Loucy (cell line): Measurements from ENCODE around the gene VMP1.

Experiments
- H2AFZ ChIP-seq: fragments of 200-600 bp; sonication (generic); 2 replicates; pipeline ENCODE4 v1.6.0; 2016; ENCODE audit warnings: antibody characterized with exemption, mild to moderate bottlenecking, low read length, moderate library complexity
- H3F3A ChIP-seq: fragments of 200-600 bp; 2 replicates; pipeline ENCODE4 v1.6.0; 2016; ENCODE audit warnings: antibody characterized with exemption, low read depth, mild to moderate bottlenecking
- H3K27me3 ChIP-seq: fragments of 200-600 bp; sonication (generic); 2 replicates; pipeline ENCODE4 v1.6.1; 2014; ENCODE audit warnings: low read length, mild to moderate bottlenecking; ENCODE audit not compliant: insufficient read depth, poor library complexity, severe bottlenecking
- H3K36me3 ChIP-seq: fragments of 200-600 bp; sonication (generic); 2 replicates; pipeline ENCODE4 v1.6.1; 2016; ENCODE audit warnings: low read length; ENCODE audit not compliant: insufficient read depth
- H3K4me1 ChIP-seq: fragments of 200-600 bp; sonication (generic); 2 replicates; pipeline ENCODE4 v1.5.1; 2014; ENCODE audit warnings: low read length, mild to moderate bottlenecking; ENCODE audit not compliant: insufficient read depth, poor library complexity, severe bottlenecking
- H3K4me2 ChIP-seq: fragments of 200-600 bp; sonication (generic); 2 replicates; pipeline ENCODE4 v1.6.0; 2014; ENCODE audit warnings: antibody characterized with exemption, low read length, low read depth, mild to moderate bottlenecking; ENCODE audit not compliant: poor library complexity, severe bottlenecking
- H3K4me3 ChIP-seq: fragments of 200-600 bp; sonication (generic); 2 replicates; pipeline ENCODE4 v1.5.1; 2014; ENCODE audit warnings: low read length, mild to moderate bottlenecking, mixed read lengths; ENCODE audit not compliant: poor library complexity, severe bottlenecking
- H3K79me2 ChIP-seq: fragments of 200-600 bp; sonication (generic); 2 replicates; pipeline ENCODE4 v1.6.1; 2014; ENCODE audit warnings: low read length; ENCODE audit not compliant: insufficient read depth
- H3K9ac ChIP-seq: fragments of 200-600 bp; sonication (generic); 2 replicates; pipeline ENCODE4 v1.6.0; 2014; ENCODE audit warnings: mild to moderate bottlenecking, low read depth, low read length, moderate library complexity; ENCODE audit not compliant: poor library complexity, severe bottlenecking
- H3K9me2 ChIP-seq: fragments of 200-600 bp; sonication (generic); replicated peaks from 2 replicates; pipeline ENCODE4 v1.6.1; 2016; ENCODE audit warnings: low read depth, low read length, mixed read lengths
- H3K9me3 ChIP-seq: fragments of 200-600 bp; sonication (generic); 2 replicates; pipeline ENCODE4 v1.6.1; 2014; ENCODE audit warnings: mild to moderate bottlenecking, antibody characterized with exemption, low read length, low read depth; ENCODE audit not compliant: insufficient read depth
- H4K20me1 ChIP-seq: fragments of 200-600 bp; sonication (generic); 2 replicates; pipeline ENCODE4 v1.6.0; 2014; ENCODE audit warnings: antibody characterized with exemption, low read length, mild to moderate bottlenecking; ENCODE audit not compliant: insufficient read depth, poor library complexity, severe bottlenecking
- CTCF ChIP-seq: fragments of 200-600 bp; sonication (generic); conservative IDR thresholded peaks from 2 replicates; pipeline ENCODE4 v1.5.1; 2014; ENCODE audit warnings: mild to moderate bottlenecking, antibody characterized with exemption, low read length
- EZH2phosphoT487 ChIP-seq: fragments of 200-600 bp; IDR thresholded peaks from 2 replicates; pipeline ENCODE4 v1.6.1; 2018; ENCODE audit warnings: antibody characterized with exemption, mild to moderate bottlenecking, moderate library complexity, borderline replicate concordance

VMP1 gene

GRCh38 chr17:59730268-59730834 is 22.9 kb downstream of the VMP1 start:
- H3K9me2 ChIP-seq, result no peaks in the 10 kb centered on the region
- H2AFZ ChIP-seq, result no peak overlapping the region
- no peak overlapping the region for H3K4me2 ChIP-seq
- peaks cover 8% of the 10 kb centered on the region for H3K4me1 ChIP-seq
- H3K9me3 ChIP-seq, result no peaks in the 10 kb centered on the region
- H3K36me3 ChIP-seq, result peaks cover 9% of the 10 kb centered on the region; the same call in 1 of the 2 replicates
- no peaks in the 10 kb centered on the region for H3K27me3 ChIP-seq
- H3K9ac ChIP-seq, result no peak overlapping the region
- TF ChIP-seq EZH2phosphoT487 (no peak), CTCF (no peak)
- no peaks in the 10 kb centered on the region for H4K20me1 ChIP-seq
- no peaks in the 10 kb centered on the region for H3F3A ChIP-seq
- no peak overlapping the region for H3K4me3 ChIP-seq
- peaks cover 28% of the 10 kb centered on the region; the same call in 1 of the 2 replicates for H3K79me2 ChIP-seq

GRCh38 chr17:59733697-59734096 is 26.2 kb downstream of the VMP1 start:
- Histone ChIP-seq H3K27me3 (no peaks in the 10 kb centered on the region), H3K9me2 (no peaks in the 10 kb centered on the region), H3F3A (no peaks in the 10 kb centered on the region), H3K79me2 (0 out of 2 replicates have a peak, but pooled peaks cover 7% of the 10 kb centered on the region), H3K4me1 (peaks cover 8% of the 10 kb centered on the region), H2AFZ (no peak overlapping the region), H4K20me1 (no peaks in the 10 kb centered on the region), H3K9me3 (no peaks in the 10 kb centered on the region), H3K4me2 (no peak overlapping the region), H3K9ac (no peak overlapping the region), H3K4me3 (no peak overlapping the region), H3K36me3 (peaks cover 22% of the 10 kb centered on the region; the same call in 1 of the 2 replicates)
- no peak for TF ChIP-seq EZH2phosphoT487
- TF ChIP-seq CTCF, result no peak

GRCh38 chr17:59734226-59734625 is 26.8 kb downstream of the VMP1 start:
- H4K20me1 ChIP-seq, result no peaks in the 10 kb centered on the region
- no peaks in the 10 kb centered on the region for H3K27me3 ChIP-seq
- TF ChIP-seq EZH2phosphoT487 (no peak), CTCF (no peak)
- peaks cover 22% of the 10 kb centered on the region; the same call in 1 of the 2 replicates for H3K36me3 ChIP-seq
- no peaks in the 10 kb centered on the region for H3K9me2 ChIP-seq
- 0 out of 2 replicates have a peak, but pooled peaks cover 2% of the 10 kb centered on the region for H3K79me2 ChIP-seq
- H3K4me1 ChIP-seq, result peaks cover 8% of the 10 kb centered on the region
- H2AFZ ChIP-seq, result no peak overlapping the region
- no peaks in the 10 kb centered on the region for H3F3A ChIP-seq
- H3K9me3 ChIP-seq, result no peaks in the 10 kb centered on the region
- no peak overlapping the region for H3K4me2 ChIP-seq
- no peak overlapping the region for H3K4me3 ChIP-seq
- no peak overlapping the region for H3K9ac ChIP-seq
